Stimulated activated CD8-positive, alpha-beta memory T cell treated with anti-CD3 and anti-CD28 coated beads, Interleukin-12 subunit alpha, Interleukin-12 subunit beta, amount 100 ng/mL, for 4 hours (primary cell): ENCODE results near the gene DPP10.

Experiments used
- DNase-seq: peaks from one replicate; pipeline ENCODE4 v3.0.0-alpha.2; 2020; ENCODE audit warnings: low read depth

DPP10 gene

DNA sequence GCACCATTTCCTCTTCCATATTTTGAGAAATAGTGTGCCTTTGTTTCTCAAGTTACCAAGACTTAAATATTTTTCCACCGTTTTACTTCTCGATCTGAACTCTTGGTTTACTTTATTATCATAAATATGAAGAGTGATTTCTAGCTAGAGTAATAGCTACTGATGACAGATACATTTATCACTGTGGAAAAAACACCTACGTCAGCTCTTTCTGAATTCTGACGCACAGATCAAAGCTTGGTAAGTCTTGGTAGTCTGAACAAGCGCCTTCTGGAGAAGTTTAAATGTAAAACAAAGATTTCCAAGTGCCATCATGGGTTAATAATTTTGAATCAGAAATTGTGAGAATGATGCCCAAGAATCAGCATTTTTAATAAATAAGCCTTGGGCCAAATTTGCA is 367.7 kb downstream of the DPP10 start:
- no peak for DNase-seq

DNA sequence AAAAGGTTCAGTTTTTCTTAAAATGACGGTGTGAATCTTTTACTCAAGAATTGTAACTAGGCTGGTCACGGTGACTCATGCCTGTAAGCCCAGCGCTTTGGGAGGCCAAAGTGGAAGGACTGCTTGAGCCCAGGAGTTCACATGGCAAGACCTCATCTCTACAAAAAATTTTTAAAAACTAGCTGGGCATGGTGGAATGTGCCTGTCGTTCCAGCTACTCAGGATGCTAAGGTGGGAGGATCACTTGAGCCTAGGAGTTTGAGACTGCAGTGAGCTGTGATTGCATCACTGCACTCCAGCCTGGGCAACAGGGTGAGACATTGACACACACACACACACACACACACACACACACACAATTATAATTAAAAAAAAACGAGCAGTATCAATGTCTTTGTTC is 369.8 kb downstream of the DPP10 start:
- DNase-seq: no peak

DNA sequence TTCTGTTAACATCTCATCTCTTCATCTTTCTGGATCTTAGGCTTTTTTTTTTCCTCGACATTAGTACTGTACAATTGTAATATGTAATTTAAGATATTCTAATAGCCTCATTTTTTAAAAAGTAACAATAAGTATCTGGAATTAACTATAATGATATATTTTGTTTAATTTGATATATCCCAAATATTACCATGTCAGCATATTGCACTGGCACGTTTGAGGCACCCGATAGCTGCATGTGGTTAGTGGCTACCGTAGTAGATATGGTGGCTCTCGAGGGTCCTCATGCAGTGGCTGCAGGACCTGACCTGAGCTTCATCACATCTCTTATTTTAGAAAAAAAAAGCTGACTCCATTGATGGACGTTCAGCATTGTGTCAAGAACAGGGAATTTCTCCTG is 371.9 kb downstream of the DPP10 start:
- DNase-seq: no peak

DNA sequence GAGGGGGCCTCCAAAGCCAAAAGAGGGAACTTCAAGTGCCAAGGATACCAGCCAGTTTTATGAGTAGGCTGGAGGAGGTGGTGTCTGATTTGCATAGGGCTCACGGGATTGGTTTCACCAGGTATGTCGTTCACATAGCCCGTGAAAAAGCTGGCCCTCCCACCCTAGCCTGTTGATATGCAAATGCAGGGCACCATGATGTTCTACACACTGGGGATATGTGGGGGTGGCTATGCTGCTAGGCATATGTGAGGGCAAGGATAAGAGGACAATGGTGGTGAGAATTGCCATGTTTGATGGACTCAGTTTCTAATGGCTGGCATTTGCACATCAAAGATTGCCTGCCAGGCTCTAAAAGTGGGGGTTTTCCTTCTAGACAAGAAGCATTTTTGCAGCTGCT is 378.6 kb downstream of the DPP10 start:
- DNase-seq: no peak

DNA sequence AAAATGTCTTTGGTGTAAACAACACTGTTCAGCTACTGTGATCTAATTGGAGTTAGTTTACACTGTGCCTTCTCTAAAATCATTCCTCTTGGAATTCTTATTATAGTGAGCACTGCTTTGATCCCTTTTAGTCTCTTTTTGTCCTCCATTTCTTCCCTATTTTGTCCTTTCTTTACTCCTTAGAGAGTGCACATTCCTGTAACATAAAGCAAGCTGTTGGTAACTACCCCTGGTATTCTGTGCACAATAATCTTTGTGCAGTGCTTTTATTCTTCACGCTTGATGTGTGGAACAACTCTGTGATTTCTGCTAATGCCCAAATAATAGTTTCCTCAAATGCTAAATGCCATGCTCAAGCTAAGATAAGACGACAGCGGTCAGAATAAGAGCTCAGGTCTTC is 401.5 kb downstream of the DPP10 start:
- no peak for DNase-seq

DNA sequence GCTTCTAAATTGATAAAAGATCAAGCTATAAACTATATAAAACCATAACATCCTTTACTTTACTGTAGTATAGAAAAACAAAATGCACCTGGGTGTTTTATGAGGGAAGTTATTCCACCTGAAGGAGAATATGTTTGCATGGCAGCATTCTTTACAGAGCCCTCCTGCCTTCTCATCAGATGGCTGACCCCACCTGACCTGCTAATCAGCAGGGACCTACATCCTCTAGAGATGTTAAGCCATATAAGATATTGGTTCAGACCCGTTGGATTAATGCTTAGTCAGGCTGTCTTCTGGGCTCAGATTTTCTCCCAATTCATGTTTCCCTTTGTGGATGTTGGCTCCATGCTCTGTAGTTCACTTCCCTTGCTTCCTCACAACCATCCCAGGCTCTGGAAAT is 414.8 kb downstream of the DPP10 start:
- DNase-seq: no peak

DNA sequence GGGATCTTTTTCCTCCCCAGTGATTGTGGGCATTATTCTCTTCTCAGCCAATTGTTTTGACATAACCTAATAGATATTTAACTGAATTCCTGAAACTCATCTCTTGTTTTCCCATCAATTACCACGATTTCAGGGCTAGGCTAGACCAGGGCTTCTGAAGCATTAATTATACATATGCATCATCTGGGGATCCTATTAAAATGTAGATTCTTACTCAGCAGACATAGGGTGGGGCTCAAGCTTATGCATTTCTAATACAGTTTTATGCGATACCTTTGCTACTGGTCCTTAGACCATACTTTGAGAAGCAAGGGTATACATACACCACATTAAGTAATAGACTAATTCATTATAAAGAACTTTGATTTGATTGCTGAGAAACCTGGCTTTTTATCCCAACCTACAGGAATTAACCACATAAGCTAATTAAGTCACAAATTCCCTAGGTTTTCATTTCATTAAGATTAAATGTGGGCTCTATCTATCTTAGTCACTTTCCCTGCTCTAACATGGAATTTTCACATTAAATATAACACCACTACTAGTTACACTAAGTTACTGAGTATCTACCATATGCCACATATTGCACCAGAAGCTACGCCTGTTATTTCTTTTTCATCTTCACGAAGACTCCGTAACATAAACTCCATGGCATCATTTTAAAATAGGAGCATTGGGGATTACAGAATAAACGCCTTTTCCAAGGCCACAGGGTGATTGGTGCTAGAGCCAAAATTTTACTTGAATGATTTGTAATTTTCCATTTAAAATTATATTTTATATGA is 417.5 kb downstream of the DPP10 start:
- DNase-seq: no peak

DNA sequence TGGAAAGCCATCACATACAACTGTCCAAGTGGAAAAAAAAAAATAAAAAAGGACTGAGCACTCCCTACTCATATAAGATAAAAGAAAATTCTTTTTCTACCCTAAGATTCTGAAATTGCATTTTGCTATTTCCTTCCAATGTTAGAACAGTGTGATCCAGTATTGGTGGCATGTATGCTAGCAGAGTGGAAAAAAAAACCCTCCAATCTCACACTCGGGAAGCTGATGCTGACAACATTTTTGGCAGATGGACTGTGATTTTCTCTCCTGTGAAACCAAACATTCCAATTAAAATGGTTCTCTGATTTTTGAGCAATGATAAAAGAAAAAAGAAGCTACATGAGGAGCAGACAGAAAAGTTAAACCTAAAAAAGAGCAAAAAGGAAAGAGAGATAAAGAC is 419.8 kb downstream of the DPP10 start:
- no peak for DNase-seq

DNA sequence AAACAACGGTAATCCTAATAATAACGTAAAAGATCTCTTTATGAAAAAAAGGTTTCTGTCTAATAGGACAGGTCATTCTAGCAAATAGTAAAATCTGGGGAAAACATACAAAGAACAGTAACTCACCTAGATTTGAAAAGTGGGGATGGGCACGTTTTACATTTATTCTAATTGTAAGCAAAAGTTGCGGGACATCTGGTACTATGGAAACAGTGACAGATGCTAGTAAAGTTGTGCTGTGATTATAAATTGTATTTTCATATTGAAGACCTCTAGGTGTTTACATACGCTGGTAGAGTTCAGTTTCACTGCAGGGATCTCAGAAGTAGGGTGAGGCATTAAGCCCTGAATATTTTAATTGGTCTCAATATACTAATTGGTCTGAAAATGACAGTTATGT is 422.5 kb downstream of the DPP10 start:
- DNase-seq: no peak

DNA sequence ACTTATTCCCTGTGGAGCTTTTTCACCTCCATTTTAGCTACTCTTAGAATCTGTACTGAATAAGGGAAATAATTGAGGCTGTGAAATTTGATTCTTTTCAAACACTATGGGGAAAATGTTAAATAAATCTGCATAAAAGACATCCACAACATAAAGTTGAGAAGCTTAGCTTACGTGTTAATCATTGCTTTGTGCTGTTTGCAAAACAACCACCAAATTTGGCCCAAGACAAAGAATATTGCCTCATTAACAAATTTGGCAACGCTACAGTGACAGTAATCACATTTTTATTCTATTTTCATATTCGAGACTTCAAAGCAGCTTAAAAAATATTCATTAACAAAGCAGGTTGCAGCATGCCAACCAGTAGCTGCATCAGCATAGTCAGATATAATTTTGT is 437.6 kb downstream of the DPP10 start:
- no peak for DNase-seq

DNA sequence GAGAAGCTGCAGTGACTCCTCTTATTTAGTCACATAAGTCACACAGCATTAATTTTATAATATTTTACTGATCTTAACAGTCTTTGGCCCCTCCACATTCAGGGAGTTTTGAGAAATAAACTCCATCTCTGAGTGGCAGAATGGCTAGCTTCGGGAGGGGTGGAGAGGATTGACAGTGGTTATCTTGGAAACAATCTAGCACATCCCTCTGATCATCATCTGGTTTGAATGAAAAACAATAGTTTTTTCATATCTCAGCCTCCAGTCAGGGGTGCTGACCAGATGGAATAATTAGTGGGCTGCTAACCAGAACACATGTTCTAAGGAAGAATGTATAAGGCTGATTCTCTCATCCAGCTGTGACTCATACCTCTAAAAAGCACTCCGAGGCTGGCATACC is 477.5 kb downstream of the DPP10 start:
- no peak for DNase-seq

DNA sequence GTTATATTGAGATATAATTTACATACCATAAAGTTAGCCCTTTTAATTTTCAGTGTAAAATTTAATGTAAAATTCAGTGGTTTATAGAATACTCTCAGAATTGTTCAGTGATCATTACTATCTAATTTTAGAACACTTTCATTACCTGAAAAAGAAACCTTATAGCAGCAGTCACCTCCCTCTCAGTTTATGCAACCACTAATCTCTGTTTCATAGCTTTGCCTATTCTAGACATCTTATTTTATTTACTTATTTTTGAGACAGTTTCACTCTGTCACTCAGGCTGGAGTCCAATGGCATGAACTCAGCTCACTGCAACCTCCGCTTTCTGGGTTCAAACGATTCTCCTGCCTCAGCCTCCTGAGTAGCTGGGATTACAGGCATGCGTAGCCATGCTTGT is 479.6 kb downstream of the DPP10 start:
- no peak for DNase-seq

DNA sequence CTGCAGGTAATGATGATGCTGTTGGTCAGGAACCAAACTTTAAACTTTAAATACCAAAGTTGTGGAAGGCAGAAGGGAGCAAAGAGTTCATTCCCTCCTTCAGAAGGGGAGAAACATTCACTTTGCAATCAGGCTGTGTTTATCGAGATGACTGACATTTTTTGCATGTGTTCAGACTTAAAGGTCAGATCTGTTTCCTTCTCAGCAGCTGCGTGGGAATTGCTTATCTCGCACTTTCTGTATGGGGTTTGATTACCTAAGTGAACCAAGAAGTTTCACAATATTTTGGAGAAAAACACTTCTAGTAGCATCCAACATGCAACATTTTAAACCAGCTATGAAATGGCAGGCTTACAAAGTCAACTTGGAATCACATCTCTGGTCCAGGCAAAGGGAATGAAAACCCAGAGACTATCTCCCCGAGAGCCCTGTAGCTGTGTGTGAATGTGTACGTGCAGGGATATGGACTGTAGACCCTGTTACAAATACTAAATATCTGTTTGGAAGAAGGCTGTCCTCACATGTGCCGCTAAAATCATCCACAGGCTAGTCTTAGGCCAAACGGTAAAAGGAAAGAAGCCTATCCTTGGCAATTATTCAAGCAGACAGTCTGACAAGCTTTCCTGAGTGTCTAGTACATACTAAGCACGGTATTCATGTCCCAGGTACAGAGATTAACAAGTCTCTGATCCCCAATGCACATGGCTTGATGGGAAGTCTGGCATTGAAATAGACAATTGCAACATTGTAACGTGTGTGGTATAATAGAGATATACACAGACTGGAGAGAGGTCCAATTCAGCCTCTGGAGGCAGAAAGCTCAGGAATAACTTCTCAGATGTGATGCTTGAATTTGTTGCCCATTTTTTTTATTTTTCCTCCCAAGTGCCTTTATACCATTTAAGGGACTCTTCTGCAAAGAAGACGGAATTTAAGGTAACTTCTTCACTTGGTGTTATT is 483.1 kb downstream of the DPP10 start:
- no peak for DNase-seq

DNA sequence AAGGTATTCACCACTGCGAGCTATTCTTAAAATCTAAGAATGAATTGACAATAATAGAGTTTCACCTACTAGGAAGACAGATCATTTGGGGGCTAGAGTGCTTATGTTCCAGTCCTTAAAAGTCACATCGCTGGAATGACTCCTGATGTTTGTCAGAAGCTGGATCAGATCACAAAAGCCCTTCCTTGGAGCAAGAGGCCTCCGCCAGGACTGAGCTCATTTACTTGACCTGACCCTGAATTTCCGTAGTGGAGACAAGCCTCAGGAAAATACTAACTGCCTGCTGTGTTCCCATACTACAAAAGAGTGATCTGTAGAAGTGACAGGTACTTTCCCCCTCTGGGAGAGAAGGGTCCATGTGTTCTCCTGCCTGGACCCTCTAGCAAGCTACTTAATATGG is 483.9 kb downstream of the DPP10 start:
- no peak for DNase-seq

DNA sequence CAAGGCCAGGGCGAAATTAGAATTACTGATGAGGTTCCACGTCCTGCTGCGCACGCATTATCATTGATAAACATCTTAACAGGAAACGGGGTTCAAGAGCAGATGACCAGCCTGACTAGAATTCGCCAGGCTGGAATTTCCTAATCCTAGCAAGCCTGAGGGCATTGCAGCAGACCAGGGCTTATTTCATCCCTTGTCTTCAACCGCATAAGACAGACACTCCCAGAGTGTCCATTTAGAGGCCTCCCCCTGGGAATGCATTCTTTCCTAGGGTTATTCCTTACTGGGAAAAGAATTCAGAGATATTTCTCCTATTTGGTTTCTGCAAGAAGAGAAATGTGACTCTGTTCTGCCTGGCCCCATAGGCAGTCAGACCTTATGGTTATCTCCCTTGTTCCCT is 486.8 kb downstream of the DPP10 start:
- no peak for DNase-seq

DNA sequence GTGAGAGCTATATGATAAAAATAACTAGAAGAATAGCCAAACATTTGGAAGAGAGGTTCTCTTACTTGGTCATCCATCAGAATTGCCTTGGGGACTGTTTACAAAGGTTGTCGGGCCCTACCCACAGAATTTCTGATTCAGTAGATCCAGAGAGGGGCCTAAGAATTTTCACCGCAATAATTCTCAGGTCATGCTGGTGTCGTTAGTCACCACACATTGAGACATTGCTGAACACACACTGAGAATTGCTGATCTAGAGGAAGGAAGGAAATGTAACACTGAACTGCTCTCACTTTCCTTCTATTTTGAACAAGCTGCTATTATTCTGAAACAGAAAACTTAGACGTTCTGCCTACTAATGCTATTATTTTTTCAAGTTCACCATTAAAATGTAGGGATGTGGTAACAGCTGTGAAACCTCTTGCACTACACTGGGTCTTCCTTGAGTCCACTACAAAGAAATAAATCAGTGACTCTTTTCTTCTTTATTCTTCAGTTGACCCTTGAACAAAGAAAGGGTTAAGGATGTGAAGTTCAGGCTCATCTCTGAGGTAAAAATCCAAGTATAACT is 491.3 kb downstream of the DPP10 start:
- DNase-seq: no peak

DNA sequence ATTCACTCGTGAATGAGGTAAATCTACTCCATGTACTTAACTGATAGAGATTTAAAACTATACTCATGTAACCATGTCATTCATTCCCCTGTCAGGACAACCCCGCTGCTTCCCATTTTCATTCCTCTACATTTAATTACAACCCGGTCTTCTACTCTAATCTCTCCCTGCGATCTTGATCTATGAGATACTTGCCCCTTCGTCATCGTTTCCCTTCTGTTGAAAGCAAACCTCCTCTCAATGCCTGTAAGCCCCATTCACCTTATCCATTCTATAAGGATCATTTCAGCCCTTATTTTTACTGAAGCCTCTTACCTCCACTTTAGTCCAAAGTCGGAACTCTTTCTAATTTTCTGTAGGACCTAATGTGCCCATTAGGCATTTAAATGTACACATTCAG is 492.6 kb downstream of the DPP10 start:
- DNase-seq: no peak

DNA sequence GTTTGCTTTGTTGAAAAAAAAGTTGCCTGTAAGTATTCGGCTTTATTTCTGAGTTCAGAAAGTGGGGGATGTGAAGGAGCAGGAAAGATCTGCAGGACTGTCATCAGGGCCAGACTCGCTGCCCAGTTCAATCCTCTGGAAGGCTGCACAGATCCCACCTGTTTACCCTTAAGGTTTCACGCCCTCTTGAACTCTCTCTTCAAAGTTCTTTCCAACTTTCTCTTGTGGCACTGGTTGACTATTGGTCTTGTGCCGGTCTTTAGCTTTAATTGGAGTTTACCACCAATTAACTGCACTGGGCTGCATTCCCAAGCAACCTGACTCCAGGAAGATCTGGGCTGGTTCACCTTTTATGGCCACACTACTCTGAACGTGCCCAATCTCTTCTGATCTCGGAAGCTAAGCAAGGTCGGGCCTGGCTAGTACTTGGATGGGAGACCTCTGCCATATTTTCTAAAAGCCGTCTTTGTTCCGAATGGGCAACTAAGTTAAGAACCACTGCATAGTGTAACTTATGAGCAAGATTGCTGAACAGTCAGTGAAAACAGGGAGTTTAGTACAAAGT is 495.0 kb downstream of the DPP10 start:
- DNase-seq: no peak

DNA sequence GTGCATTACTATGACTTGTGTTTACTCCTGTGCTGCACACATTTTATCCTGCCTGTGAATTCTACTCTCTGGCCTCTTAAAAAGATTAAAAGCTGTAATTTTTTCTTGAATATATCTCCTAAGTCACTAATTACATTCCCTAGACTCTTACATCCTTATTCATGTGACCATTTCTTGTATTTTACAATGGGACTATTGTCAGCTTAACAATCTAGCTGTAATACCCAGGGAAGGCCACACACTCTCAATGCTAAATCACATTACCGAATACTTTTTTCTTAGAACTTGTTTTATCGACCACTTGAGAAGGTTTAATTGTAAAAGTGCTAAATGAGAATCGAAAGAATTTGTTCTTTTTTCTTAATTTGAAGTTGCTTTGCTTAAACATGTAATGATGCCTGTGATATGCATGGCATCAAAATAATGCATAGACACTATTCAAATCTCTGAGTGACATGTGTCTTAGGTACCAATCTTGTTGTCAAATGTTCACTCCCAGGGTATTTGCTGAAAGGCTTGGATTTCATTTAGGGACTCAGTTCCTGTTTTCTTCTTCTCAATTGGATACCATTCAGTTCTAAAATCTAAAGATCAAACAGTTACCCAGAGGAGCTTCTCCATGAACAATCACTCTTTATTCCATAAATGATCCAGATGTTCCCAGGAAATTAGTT is 498.5 kb downstream of the DPP10 start:
- no peak for DNase-seq

DNA sequence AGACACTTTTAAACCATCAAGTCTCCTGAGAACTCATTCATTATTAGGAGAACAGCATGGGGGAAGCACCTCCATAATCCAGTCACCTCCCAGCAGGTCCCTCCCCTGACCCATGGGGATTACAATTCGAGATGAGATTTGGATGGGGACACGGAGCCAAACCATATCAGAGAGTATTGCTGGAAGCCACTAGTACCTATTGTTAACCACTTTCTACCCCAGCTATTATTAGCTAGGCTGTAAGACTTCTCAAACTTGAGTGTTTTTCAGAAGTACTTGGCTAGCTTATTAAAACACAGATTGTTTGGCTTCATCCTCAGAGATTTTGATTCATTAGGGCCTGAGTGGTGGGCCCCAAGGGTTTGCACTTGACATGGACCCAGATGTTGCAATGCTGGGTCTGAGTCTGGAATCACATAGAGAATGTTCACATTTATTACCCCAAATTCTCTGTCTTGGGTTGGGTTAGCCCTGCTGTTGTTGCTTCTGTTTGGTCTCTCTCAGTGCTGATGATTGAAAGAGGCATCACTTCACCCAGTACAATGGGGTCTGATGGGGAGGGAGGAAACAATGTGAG is 506.9 kb downstream of the DPP10 start:
- DNase-seq: no peak

DNA sequence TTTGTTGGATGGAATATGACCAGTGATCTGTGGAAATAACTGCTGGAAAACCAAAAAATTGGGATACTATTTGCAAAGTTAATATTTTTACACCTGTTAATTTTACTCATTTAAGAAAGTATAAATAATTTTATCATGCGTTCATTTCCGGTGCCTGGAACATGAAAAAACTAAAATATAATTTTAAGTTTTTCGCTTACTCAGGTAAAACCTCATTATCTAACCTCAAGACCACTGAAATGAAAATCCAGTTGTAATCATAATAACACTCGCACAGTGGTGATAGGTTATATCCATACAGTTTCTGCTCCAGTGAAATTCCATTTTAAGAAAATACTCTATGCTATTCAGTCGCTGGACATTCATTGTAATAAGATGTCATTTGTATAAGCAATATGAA is 517.9 kb downstream of the DPP10 start:
- no peak for DNase-seq

DNA sequence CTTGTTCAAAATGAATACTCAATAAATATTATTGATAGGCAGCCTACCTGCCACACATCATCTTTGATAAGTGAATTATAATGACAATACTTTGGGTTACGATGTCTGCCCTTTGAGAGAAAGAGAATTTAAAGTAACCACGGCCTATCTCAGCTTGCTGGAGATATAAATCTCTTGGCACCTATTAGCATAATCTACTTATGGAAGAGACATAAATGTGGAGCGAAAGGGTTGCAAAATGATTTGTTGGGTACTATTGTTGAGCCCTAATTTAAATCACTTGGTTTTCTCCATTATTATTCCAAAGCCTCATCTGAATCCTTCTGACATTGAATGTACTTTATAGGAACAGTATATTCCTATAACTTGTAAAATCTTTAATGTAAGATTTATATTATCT is 520.1 kb downstream of the DPP10 start:
- no peak for DNase-seq
